PC-9 (cell line): ENCODE data around the gene TCF4. TPM values are rescaled to one million over a fixed set of nuclear protein-coding genes. Genes with fewer than 3 reads are reported as not detected.
A peak's percentile ranks its signal among the peaks of the same experiment; 100 is the strongest.

ENCODE experiments used
- BruUV-seq: library from RNA; stranded (reverse); fragments of 400-500 nt; replicated peaks from 2 replicates; lab custom pipeline; 2021; lab: Mats Ljungman, UMichigan
- CTCF ChIA-PET: fragments of 300-600 bp; sonication (Branson Sonifier 250); formaldehyde crosslinking; loops from one replicate; lab custom pipeline; 2022; ENCODE audit warnings: antibody characterized with exemption; lab: Charles Lee
- POLR2A ChIA-PET: fragments of 300-600 bp; sonication (Branson Sonifier 250); formaldehyde crosslinking; loops from one replicate; lab custom pipeline; 2022; ENCODE audit warnings: antibody characterized with exemption; ENCODE audit not compliant: unreplicated experiment; lab: Charles Lee
- DNase-seq, 2 experiments: peaks; one replicate each; pipeline versions ENCODE4 v3.0.0 to v3.0.0-alpha.2; 2015 to 2022; ENCODE audit warnings: mixed read lengths in 1 of 2
- H2AFZ ChIP-seq: fragments of 200-600 bp; sonication (generic); 2 replicates; pipeline ENCODE4 v1.8.1; 2017; ENCODE audit warnings: antibody characterized with exemption
- H3F3A ChIP-seq: fragments of 200-600 bp; sonication (generic); 2 replicates; pipeline ENCODE4 v1.8.1; 2017; ENCODE audit warnings: antibody characterized with exemption, mild to moderate bottlenecking, low read depth; ENCODE audit not compliant: insufficient read depth
- H3K27ac ChIP-seq: fragments of 200-600 bp; sonication (generic); 2 replicates; pipeline ENCODE4 v1.6.1; 2016; ENCODE audit warnings: mixed run types
- H3K27me3 ChIP-seq: fragments of 200-600 bp; sonication (generic); 2 replicates; pipeline ENCODE4 v1.6.1; 2016; ENCODE audit warnings: low read depth, mixed run types; ENCODE audit not compliant: insufficient read depth
- H3K36me3 ChIP-seq: fragments of 200-600 bp; sonication (generic); 2 replicates; pipeline ENCODE4 v1.6.1; 2016; ENCODE audit warnings: low read depth, mixed run types
- H3K4me1 ChIP-seq: fragments of 200-600 bp; sonication (generic); replicated peaks from 2 replicates; pipeline ENCODE4 v1.6.1; 2016; ENCODE audit warnings: mixed run types; ENCODE audit not compliant: insufficient read depth
- H3K4me2 ChIP-seq: fragments of 200-600 bp; sonication (generic); 2 replicates; pipeline ENCODE4 v1.6.1; 2017; ENCODE audit warnings: mixed run types
- H3K4me3 ChIP-seq: fragments of 200-600 bp; sonication (generic); 2 replicates; pipeline ENCODE4 v1.6.1; 2016; ENCODE audit warnings: mixed run types
- H3K79me2 ChIP-seq: fragments of 200-600 bp; sonication (generic); 2 replicates; pipeline ENCODE4 v1.6.1; 2017; ENCODE audit warnings: low read depth, mixed run types
- H3K9me2 ChIP-seq: fragments of 200-600 bp; sonication (generic); 2 replicates; pipeline ENCODE4 v1.8.1; 2017; ENCODE audit warnings: mild to moderate bottlenecking; ENCODE audit not compliant: insufficient read depth
- H3K9me3 ChIP-seq: fragments of 200-600 bp; sonication (generic); 2 replicates; pipeline ENCODE4 v1.8.1; 2016; ENCODE audit warnings: low read depth; ENCODE audit not compliant: insufficient read depth
- H4K20me1 ChIP-seq: fragments of 200-600 bp; sonication (generic); 2 replicates; pipeline ENCODE4 v1.8.1; 2017; ENCODE audit not compliant: insufficient read depth
- CTCF ChIP-seq: fragments of 200-600 bp; sonication (generic); conservative IDR thresholded peaks from 2 replicates; pipeline ENCODE4 v1.6.1; 2017; ENCODE audit warnings: mixed run types, antibody characterized with exemption, mild to moderate bottlenecking, moderate library complexity
- EZH2 ChIP-seq: fragments of 200-600 bp; sonication (generic); IDR thresholded peaks from 2 replicates; pipeline ENCODE4 v1.8.0; 2017; ENCODE audit warnings: antibody characterized with exemption, low read depth
- intact Hi-C: fragments of 100-400 bp; cut with micrococcal nuclease; formaldehyde crosslinking; loops from one replicate; pipeline ENCODE4 v1.10.0; 2022; ENCODE audit not compliant: unreplicated experiment
- total RNA-seq: library from RNA; stranded (reverse); gene quantifications from 2 replicates; pipeline ENCODE4 v1.2.3, GENCODE V29; 2021

The TCF4 gene
- total RNA-seq, 1 experiment from 2014 or later: 0.74 TPM

- Histone ChIP-seq H3K4me2 (no peak overlapping the region), H3K4me1 (no peaks in the 10 kb centered on the region), H3K9me3 (no peaks in the 10 kb centered on the region), H4K20me1 (no peaks in the 10 kb centered on the region), H3F3A (no peaks in the 10 kb centered on the region), H3K9me2 (no peaks in the 10 kb centered on the region), H3K27ac (no peak overlapping the region), H3K79me2 (no peaks in the 10 kb centered on the region), H2AFZ (no peak overlapping the region), H3K27me3 (no peaks in the 10 kb centered on the region), H3K36me3 (no peaks in the 10 kb centered on the region), H3K4me3 (no peak overlapping the region)
- ChIA-PET POLR2A (no interaction called here), CTCF (no interaction called here)
- DNase-seq: no peak
- TF ChIP-seq CTCF (no peak), EZH2 (no peak)
- intact Hi-C loops: no loop called here
- BruUV-seq: no TSS peak
Measured at GRCh38 chr18:55346387-55346786, 241.6 kb downstream of the TCF4 start.

- Histone ChIP-seq H3K79me2 (no peaks in the 10 kb centered on the region), H3K27ac (no peak overlapping the region), H4K20me1 (no peaks in the 10 kb centered on the region), H3K27me3 (no peaks in the 10 kb centered on the region), H3K4me2 (no peak overlapping the region), H3K4me3 (no peak overlapping the region), H2AFZ (no peak overlapping the region), H3F3A (no peaks in the 10 kb centered on the region), H3K4me1 (no peaks in the 10 kb centered on the region), H3K36me3 (no peaks in the 10 kb centered on the region), H3K9me2 (no peaks in the 10 kb centered on the region), H3K9me3 (no peaks in the 10 kb centered on the region)
- BruUV-seq: no TSS peak
- ChIA-PET POLR2A (interaction anchor here (0.6 kb wide), 1 partner anchor 725 kb away, joined by 3 read pairs; no protein-coding TSS in a partner anchor), CTCF (no interaction called here)
- intact Hi-C loops: no loop called here
- TF ChIP-seq CTCF: no peak
- TF ChIP-seq EZH2: no peak
- no peak for DNase-seq
Measured at GRCh38 chr18:55345103-55345950, 242.7 kb downstream of the TCF4 start.

- ChIA-PET CTCF (no interaction called here), POLR2A (no interaction called here)
- Histone ChIP-seq H3K79me2 (no peaks in the 10 kb centered on the region), H4K20me1 (no peaks in the 10 kb centered on the region), H3K4me1 (no peaks in the 10 kb centered on the region), H3K27ac (no peak overlapping the region), H2AFZ (no peak overlapping the region), H3K4me3 (no peak overlapping the region), H3K4me2 (no peak overlapping the region), H3K9me2 (no peaks in the 10 kb centered on the region), H3K36me3 (no peaks in the 10 kb centered on the region), H3K9me3 (no peaks in the 10 kb centered on the region), H3F3A (no peaks in the 10 kb centered on the region), H3K27me3 (no peaks in the 10 kb centered on the region)
- TF ChIP-seq CTCF (peak; percentile 66), EZH2 (no peak)
- no TSS peak for BruUV-seq
- no peak for DNase-seq
- intact Hi-C loops: loop anchor here (5.0 kb wide), 1 partner anchor 524 kb away; no protein-coding TSS in a partner anchor
Measured at GRCh38 chr18:55343396-55344073, 244.5 kb downstream of the TCF4 start.
